ENCODE results near the gene WNT16. TPM values are rescaled to one million over a fixed set of nuclear protein-coding genes. Genes with fewer than 3 reads are reported as not detected.

The WNT16 gene
- not detected in 2 replicates for total RNA-seq
- long read RNA-seq, result 0 reads

- H3K27me3 Mint-ChIP-seq (ENCODE audit: low read depth), result peaks cover 50% of the 10 kb centered on the region
- TF ChIP-seq CTCF (conservative IDR thresholded peaks at IDR 0.05), result no peak
- no peak for DNase-seq (ENCODE audit: low read depth, low spot score)
These were observed at the start of gene WNT16 for GRCh38 chr7:121328508-121329190. TSS of gene WNT16 (plus strand) at chr7:121329000. CDS start at chr7:121329293, 293 bp downstream.

DNA sequence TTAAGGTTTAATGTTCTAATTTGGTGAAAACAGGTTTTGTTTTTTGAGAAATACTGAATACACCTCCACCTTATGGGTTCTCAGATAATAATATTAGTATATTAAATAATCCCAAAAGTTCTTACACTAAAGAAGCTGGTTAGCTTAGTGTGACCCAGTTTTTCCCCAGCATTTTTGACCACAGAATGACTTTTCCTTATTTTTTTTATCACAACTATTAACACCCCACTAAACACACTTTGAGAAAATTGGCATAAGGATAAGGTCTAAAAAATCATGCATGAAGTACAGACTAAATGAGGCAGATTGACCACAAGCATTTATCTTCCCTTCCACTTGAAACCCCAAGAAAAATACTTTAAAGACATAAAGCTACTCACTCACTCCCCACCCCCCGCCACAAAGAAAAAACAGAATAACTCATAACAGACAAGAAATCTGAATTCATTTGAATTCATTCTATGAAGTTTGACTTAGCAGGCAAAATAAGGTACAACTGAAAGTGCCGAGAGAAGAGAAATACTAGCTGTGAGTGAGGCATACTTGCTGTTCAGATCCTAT, 49.7 kb upstream of the WNT16 start:
- no peak for TF ChIP-seq CTCF (conservative IDR thresholded peaks at IDR 0.05)
- H3K4me1 Mint-ChIP-seq, result no peaks in the 10 kb centered on the region

More at GRCh38 chr7:121328508-121329190, at the start of gene WNT16:
- no peak within 1 kb of the TSS for H3K27ac Mint-ChIP-seq (ENCODE audit: unreplicated experiment)
- no peaks in the 10 kb centered on the region for H3K9me3 Mint-ChIP-seq
- H3K36me3 Mint-ChIP-seq (ENCODE audit: low read depth), result no peaks in the 10 kb centered on the region
- H3K4me1 Mint-ChIP-seq, result peaks cover 22% of the 10 kb centered on the region
- H3K4me3 Mint-ChIP-seq, result peak within 1 kb of the TSS; percentile 85

GRCh38 chr7:121279822-121280221, 49.0 kb upstream of the WNT16 start:
- Mint-ChIP-seq H3K27ac (ENCODE audit: unreplicated experiment) (no peak overlapping the region), H3K27me3 (ENCODE audit: low read depth) (no peaks in the 10 kb centered on the region)
- no peak for DNase-seq (ENCODE audit: low read depth, low spot score)

More for the DNA sequence above, 49.7 kb upstream of the WNT16 start:
- no peaks in the 10 kb centered on the region for H3K27me3 Mint-ChIP-seq (ENCODE audit: low read depth)
- no peak overlapping the region for H3K4me3 Mint-ChIP-seq
- DNase-seq (ENCODE audit: low read depth, low spot score), result no peak
- no peak overlapping the region for H3K27ac Mint-ChIP-seq (ENCODE audit: unreplicated experiment)
- H3K36me3 Mint-ChIP-seq (ENCODE audit: low read depth), result peaks cover 1% of the 10 kb centered on the region
- H3K9me3 Mint-ChIP-seq, result peaks cover under 1% of the 10 kb centered on the region

DNA sequence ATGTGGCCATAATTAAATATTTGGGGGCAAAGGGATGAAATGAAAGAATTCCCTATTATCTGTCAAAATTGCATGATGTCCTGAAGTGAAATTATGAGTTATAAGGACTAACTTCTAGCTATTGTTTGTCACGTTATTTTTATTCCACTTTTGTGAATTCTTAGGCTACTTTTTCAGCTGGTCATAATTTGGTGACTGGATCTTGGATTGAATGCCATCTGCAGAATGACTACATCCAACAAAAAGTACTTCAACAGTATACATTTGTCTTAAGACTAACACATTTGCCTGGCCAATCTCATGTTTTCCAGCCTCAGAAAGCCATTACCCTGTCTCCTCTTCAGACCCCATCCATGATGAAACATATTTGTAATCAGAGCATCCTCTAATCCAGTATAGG, 48.1 kb upstream of the WNT16 start:
- no peak overlapping the region for H3K4me3 Mint-ChIP-seq
- peaks cover 10% of the 10 kb centered on the region for H3K36me3 Mint-ChIP-seq (ENCODE audit: low read depth)
- no peak for DNase-seq (ENCODE audit: low read depth, low spot score)
- H3K4me1 Mint-ChIP-seq, result no peaks in the 10 kb centered on the region
- no peak overlapping the region for H3K27ac Mint-ChIP-seq (ENCODE audit: unreplicated experiment)
- no peaks in the 10 kb centered on the region for H3K27me3 Mint-ChIP-seq (ENCODE audit: low read depth)
- peaks cover 10% of the 10 kb centered on the region for H3K9me3 Mint-ChIP-seq
- no peak for TF ChIP-seq CTCF (conservative IDR thresholded peaks at IDR 0.05)

More at GRCh38 chr7:121279822-121280221, 49.0 kb upstream of the WNT16 start:
- Mint-ChIP-seq H3K4me1 (no peaks in the 10 kb centered on the region), H3K36me3 (ENCODE audit: low read depth) (peaks cover 5% of the 10 kb centered on the region), H3K9me3 (peaks cover 4% of the 10 kb centered on the region), H3K4me3 (no peak overlapping the region)
- TF ChIP-seq CTCF (conservative IDR thresholded peaks at IDR 0.05), result no peak

DNA sequence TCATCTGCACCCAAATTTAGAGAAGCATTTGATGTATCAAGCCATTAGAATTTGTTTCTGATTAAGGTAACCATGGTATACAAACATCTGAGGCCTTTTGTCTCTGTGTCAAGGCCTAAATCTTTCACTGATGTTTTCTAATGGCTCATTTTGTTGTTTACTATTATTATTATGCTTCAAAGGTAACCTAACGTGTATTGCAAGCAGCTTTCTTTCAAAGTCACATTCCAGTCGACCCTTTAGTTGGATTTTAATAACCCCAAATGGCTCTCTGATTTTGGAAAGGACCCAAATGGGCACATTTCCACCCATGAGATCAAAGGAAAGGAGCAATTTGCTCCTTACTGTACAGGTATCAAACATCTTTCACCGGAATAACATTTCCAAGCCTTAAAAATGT, 46.7 kb upstream of the WNT16 start:
- H3K36me3 Mint-ChIP-seq (ENCODE audit: low read depth), result peaks cover 11% of the 10 kb centered on the region
- no peak for TF ChIP-seq CTCF (conservative IDR thresholded peaks at IDR 0.05)
- H3K27ac Mint-ChIP-seq (ENCODE audit: unreplicated experiment), result no peak overlapping the region
- peaks cover 12% of the 10 kb centered on the region for H3K9me3 Mint-ChIP-seq
- no peaks in the 10 kb centered on the region for H3K4me1 Mint-ChIP-seq
- no peak for DNase-seq (ENCODE audit: low read depth, low spot score)
- no peak overlapping the region for H3K4me3 Mint-ChIP-seq
- no peaks in the 10 kb centered on the region for H3K27me3 Mint-ChIP-seq (ENCODE audit: low read depth)
